ENCODE results near the gene CD207. TPM values are rescaled to one million over a fixed set of nuclear protein-coding genes. Genes with fewer than 3 reads are reported as not detected.
"Not testable (repeated sequence)": the region's sequence is repeated elsewhere in the genome, so short reads cannot be mapped to it uniquely, and the experiment has no call there.

The CD207 gene
- total RNA-seq: not detected in 2 replicates

GRCh38 chr2:70835643-70836042, at the start of gene CD207:
TSS of gene CD207 (minus strand) at chr2:70835816. CDS start at chr2:70835776, 40 bp downstream.
- no peak within 1 kb of the TSS for H3K4me3 ChIP-seq (ENCODE audit: low read depth, low read length)
- no peak for TF ChIP-seq CTCF (conservative IDR thresholded peaks at IDR 0.05; ENCODE audit: low read depth, low read length)
- DNase-seq (ENCODE audit: low read depth): no peak

GRCh38 chr2:70878543-70878942, 42.9 kb upstream of the CD207 start:
- H3K4me3 ChIP-seq (ENCODE audit: low read depth, low read length); DNase-seq (ENCODE audit: low read depth): not testable (repeated sequence)

GRCh38 chr2:70876138-70876537, 40.5 kb upstream of the CD207 start:
- DNase-seq (ENCODE audit: low read depth); H3K4me3 ChIP-seq (ENCODE audit: low read depth, low read length): not testable (repeated sequence)

- DNase-seq (ENCODE audit: low read depth): no peak
- no peak for TF ChIP-seq CTCF (conservative IDR thresholded peaks at IDR 0.05; ENCODE audit: low read depth, low read length)
Measured at GRCh38 chr2:70873541-70873940, 37.9 kb upstream of the CD207 start.

DNA sequence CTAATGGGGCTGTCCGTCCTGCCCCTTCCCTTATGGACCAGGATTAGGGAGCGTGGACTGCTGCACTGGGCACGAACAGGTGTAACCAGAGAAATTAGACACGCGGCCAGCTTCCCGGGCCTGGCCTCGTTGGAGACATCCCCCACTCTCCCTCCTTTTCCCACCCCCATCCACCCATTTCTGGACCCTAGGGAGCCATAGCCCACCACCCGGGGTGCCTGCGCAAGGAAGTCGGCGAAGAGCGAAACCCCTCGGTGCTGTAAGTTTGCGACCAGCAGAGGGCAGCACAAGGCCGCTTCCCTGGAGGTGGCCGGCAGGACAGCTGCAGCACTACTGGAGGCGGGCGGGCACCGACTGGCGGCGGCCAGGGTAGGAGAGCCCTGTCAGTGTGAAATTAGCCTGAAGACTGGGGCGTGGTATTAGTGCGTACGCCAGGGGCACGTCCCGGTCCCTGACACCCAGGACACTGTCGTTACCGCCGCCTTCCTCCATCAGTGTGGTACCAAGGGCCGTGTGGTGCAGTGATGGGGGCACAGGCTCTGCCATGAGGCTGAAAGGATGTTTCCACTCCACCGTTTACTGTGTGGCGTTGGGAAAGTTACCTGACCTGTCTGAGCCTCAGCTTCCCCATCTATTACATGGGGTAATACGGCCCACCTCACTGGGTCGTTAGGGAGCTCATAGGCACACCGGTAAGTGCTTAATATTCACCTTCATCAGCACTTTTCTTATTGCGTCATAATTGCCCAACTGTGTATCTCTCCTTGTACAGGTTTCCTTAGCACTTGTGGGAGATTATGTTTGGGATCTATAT, 36.0 kb upstream of the CD207 start:
- DNase-seq (ENCODE audit: low read depth): no peak
- peak; percentile 69 for TF ChIP-seq CTCF (conservative IDR thresholded peaks at IDR 0.05; ENCODE audit: low read depth, low read length)
- H3K4me3 ChIP-seq (ENCODE audit: low read depth, low read length): no peak overlapping the region

More at GRCh38 chr2:70873541-70873940, 37.9 kb upstream of the CD207 start:
- no peak overlapping the region for H3K4me3 ChIP-seq (ENCODE audit: low read depth, low read length)

DNA sequence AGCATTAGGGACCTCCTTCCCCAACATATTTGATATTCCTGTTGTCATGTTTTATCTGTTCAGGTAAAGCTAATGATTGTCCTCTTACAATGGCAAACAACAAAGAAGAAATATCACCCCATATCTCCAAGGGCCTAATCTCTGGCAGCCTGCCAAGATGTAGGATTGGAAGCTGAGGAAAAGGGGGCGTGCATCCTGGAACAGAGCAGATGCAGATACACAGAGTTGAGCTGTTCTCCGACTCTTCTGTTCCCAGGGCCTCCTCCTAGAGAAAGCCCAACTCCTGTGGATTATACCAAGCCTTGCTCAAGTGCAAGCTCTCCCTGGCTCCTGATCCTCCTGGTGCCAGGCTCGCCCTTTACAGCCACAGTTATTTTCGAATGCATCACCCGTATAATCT, 35.2 kb upstream of the CD207 start:
- no peak for TF ChIP-seq CTCF (conservative IDR thresholded peaks at IDR 0.05; ENCODE audit: low read depth, low read length)
- H3K4me3 ChIP-seq (ENCODE audit: low read depth, low read length): no peak overlapping the region
- no peak for DNase-seq (ENCODE audit: low read depth)

DNA sequence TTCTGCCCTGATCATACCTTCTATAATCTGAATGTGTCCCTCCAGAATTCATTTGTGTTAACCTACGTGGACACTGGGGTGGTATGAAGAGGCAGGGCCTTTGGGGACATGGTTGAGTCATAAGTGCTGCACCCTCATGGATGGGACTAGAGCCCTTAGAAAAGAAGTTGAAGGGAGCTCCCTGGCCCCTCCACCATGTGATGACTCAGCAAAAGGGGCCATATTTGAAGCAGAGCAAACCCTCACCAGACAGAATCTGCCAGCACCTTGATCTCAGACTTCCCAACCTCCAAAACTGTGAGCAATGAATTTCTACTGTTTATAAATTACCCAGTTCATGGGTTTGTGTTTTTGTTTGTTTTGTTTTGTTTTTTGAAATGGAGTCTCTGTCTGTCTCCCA, 33.4 kb upstream of the CD207 start:
- no peak for TF ChIP-seq CTCF (conservative IDR thresholded peaks at IDR 0.05; ENCODE audit: low read depth, low read length)
- DNase-seq (ENCODE audit: low read depth): no peak
- H3K4me3 ChIP-seq (ENCODE audit: low read depth, low read length): no peak overlapping the region

Data from epithelial cell of proximal tubule (primary cell).